IMR-90 (cell line): ENCODE measurements around the gene PEX14. TPM values are rescaled to one million over a fixed set of nuclear protein-coding genes. Genes with fewer than 3 reads are reported as not detected.

Experiments
- ATAC-seq: fragments of 200-7000 bp; cut with Tn5 transposase; 2 replicates; pipeline ENCODE4 v1.9.1; 2020; ENCODE audit warnings: low read depth, mild to moderate bottlenecking, moderate library complexity
- BruUV-seq: library from RNA; stranded (reverse); fragments of 400-500 nt; replicated peaks from 2 replicates; lab custom pipeline; 2021; lab: Mats Ljungman, UMichigan
- CTCF ChIA-PET: fragments of 300-600 bp; formaldehyde crosslinking; extraction: SDS; loops from one replicate; lab custom pipeline; 2021; ENCODE audit warnings: antibody characterized with exemption; lab: Yijun Ruan, JAX
- POLR2A ChIA-PET: fragments of 300-600 bp; sonication (Branson Sonifier 250); formaldehyde crosslinking; loops from one replicate; lab custom pipeline; 2022; ENCODE audit warnings: antibody characterized with exemption; ENCODE audit not compliant: unreplicated experiment; lab: Charles Lee
- DNase-seq: peaks from one replicate; pipeline ENCODE4 v3.0.0; 2013
- H2AFZ ChIP-seq: replicated peaks from 2 replicates; pipeline ENCODE3; 2013; ENCODE audit warnings: low read length, mild to moderate bottlenecking; ENCODE audit not compliant: poor library complexity
- H2AK5ac ChIP-seq: 2 replicates; pipeline ENCODE4 v1.6.1; 2013; ENCODE audit warnings: low read depth, low read length, inconsistent platforms
- H2AK9ac ChIP-seq: replicated peaks from 2 replicates; pipeline ENCODE3; 2013; ENCODE audit warnings: mild to moderate bottlenecking, low read depth, low read length, moderate library complexity; ENCODE audit not compliant: poor library complexity
- H2BK120ac ChIP-seq: 2 replicates; pipeline ENCODE4 v1.6.1; 2013; ENCODE audit warnings: low read depth, low read length, inconsistent platforms
- H2BK15ac ChIP-seq: 3 replicates; pipeline ENCODE4 v1.6.1; 2013; ENCODE audit warnings: low read depth, low read length, inconsistent platforms
- H2BK20ac ChIP-seq: 2 replicates; pipeline ENCODE4 v1.6.1; 2013; ENCODE audit warnings: low read depth, mild to moderate bottlenecking, inconsistent platforms, low read length, moderate library complexity
- H2BK5ac ChIP-seq: 2 replicates; pipeline ENCODE4 v1.6.1; 2013; ENCODE audit warnings: mild to moderate bottlenecking, low read depth, low read length, inconsistent platforms; ENCODE audit not compliant: poor library complexity, severe bottlenecking
- H3K14ac ChIP-seq: replicated peaks from 2 replicates; pipeline ENCODE4 v1.6.1; 2013; ENCODE audit warnings: low read depth, low read length, inconsistent platforms
- H3K18ac ChIP-seq: 2 replicates; pipeline ENCODE4 v1.6.1; 2013; ENCODE audit warnings: low read depth, low read length, control low read depth
- H3K23ac ChIP-seq: 2 replicates; pipeline ENCODE4 v1.6.1; 2013; ENCODE audit warnings: low read depth, low read length, inconsistent platforms
- H3K27ac ChIP-seq: 2 replicates; pipeline ENCODE4 v1.5.1; 2013; ENCODE audit warnings: mild to moderate bottlenecking, control low read depth, low read length; ENCODE audit not compliant: insufficient read depth
- H3K27me3 ChIP-seq: 2 replicates; pipeline ENCODE4 v1.6.1; 2013; ENCODE audit warnings: low read length; ENCODE audit not compliant: control insufficient read depth, insufficient read depth
- H3K36me3 ChIP-seq: 2 replicates; pipeline ENCODE4 v1.6.1; 2013; ENCODE audit warnings: low read length, mixed read lengths; ENCODE audit not compliant: control insufficient read depth, insufficient read depth
- H3K4ac ChIP-seq: 2 replicates; pipeline ENCODE4 v1.6.1; 2013; ENCODE audit warnings: low read depth, low read length, inconsistent platforms
- H3K4me1 ChIP-seq: 2 replicates; pipeline ENCODE4 v1.6.1; 2013; ENCODE audit warnings: low read length, mixed read lengths; ENCODE audit not compliant: control insufficient read depth, insufficient read depth
- H3K4me2 ChIP-seq: 2 replicates; pipeline ENCODE4 v1.6.1; 2013; ENCODE audit warnings: low read depth, mild to moderate bottlenecking, control low read depth, low read length, moderate library complexity
- H3K4me3 ChIP-seq: 2 replicates; pipeline ENCODE4 v1.5.1; 2013; ENCODE audit warnings: low read depth, mild to moderate bottlenecking, control low read depth, low read length, moderate library complexity; ENCODE audit not compliant: insufficient read depth
- H3K56ac ChIP-seq: 2 replicates; pipeline ENCODE4 v1.6.1; 2013; ENCODE audit warnings: low read length, inconsistent platforms; ENCODE audit not compliant: insufficient read depth; ENCODE audit errors: extremely low read depth
- H3K79me1 ChIP-seq, 2 experiments: 2 replicates each; pipeline ENCODE4 v1.6.1; 2013; ENCODE audit warnings: low read length in 2 of 2, inconsistent platforms in 1 of 2, low read depth in 1 of 2
- H3K9ac ChIP-seq: 2 replicates; pipeline ENCODE4 v1.6.1; 2013; ENCODE audit warnings: low read depth, low read length, control low read depth
- H3K9me1 ChIP-seq: 2 replicates; pipeline ENCODE4 v1.6.1; 2013; ENCODE audit warnings: low read length, inconsistent platforms; ENCODE audit not compliant: insufficient read depth
- H3K9me3 ChIP-seq: 2 replicates; pipeline ENCODE4 v1.6.1; 2013; ENCODE audit warnings: low read length; ENCODE audit not compliant: control insufficient read depth, insufficient read depth
- H4K20me1 ChIP-seq: 2 replicates; pipeline ENCODE4 v1.6.1; 2013; ENCODE audit warnings: low read length, inconsistent platforms; ENCODE audit not compliant: insufficient read depth
- H4K5ac ChIP-seq: 2 replicates; pipeline ENCODE4 v1.6.1; 2013; ENCODE audit warnings: mild to moderate bottlenecking, low read depth, low read length, control low read depth
- H4K8ac ChIP-seq, 2 experiments: 2 replicates each; pipeline ENCODE4 v1.6.1; 2013; ENCODE audit warnings: low read depth in 2 of 2, low read length in 2 of 2, control low read depth in 1 of 2, inconsistent platforms in 1 of 2
- H4K91ac ChIP-seq: 2 replicates; pipeline ENCODE4 v1.6.1; 2013; ENCODE audit warnings: low read depth, low read length, inconsistent platforms; ENCODE audit not compliant: insufficient read depth
- CEBPB ChIP-seq: IDR thresholded peaks from 2 replicates; pipeline ENCODE4 v1.6.1; 2012; ENCODE audit warnings: low read depth, low read length, improper control_type of control experiment
- CHD1 ChIP-seq: IDR thresholded peaks from 2 replicates; pipeline ENCODE4 v1.6.1; 2012; ENCODE audit warnings: low read depth, low read length, improper control_type of control experiment
- FOS ChIP-seq: fragments of 150-350 bp; IDR thresholded peaks from 2 replicates; pipeline ENCODE4 v1.6.1; 2016; ENCODE audit warnings: low read depth, low read length
- MAZ ChIP-seq: IDR thresholded peaks from 2 replicates; pipeline ENCODE4 v1.6.1; 2012; ENCODE audit warnings: low read depth, mild to moderate bottlenecking, low read length, improper control_type of control experiment, moderate library complexity, borderline replicate concordance
- MXI1 ChIP-seq: IDR thresholded peaks from 2 replicates; pipeline ENCODE4 v1.6.1; 2012; ENCODE audit warnings: low read depth, mild to moderate bottlenecking, low read length, moderate library complexity, borderline replicate concordance
- POLR2A ChIP-seq: IDR thresholded peaks from 2 replicates; pipeline ENCODE4 v1.6.1; 2012; ENCODE audit warnings: mild to moderate bottlenecking, low read depth, low read length
- RAD21 ChIP-seq: IDR thresholded peaks from 2 replicates; pipeline ENCODE4 v1.6.1; 2012; ENCODE audit warnings: low read length, improper control_type of control experiment
- RCOR1 ChIP-seq: IDR thresholded peaks from 2 replicates; pipeline ENCODE4 v1.6.1; 2012; ENCODE audit warnings: mild to moderate bottlenecking, low read length, improper control_type of control experiment; ENCODE audit not compliant: insufficient replicate concordance
- RFX5 ChIP-seq: IDR thresholded peaks from 2 replicates; pipeline ENCODE4 v1.8.0; 2012; ENCODE audit warnings: low read depth, mild to moderate bottlenecking, low read length, moderate library complexity
- SMC3 ChIP-seq: fragments of 150-350 bp; IDR thresholded peaks from 2 replicates; pipeline ENCODE4 v1.6.1; 2016; ENCODE audit warnings: low read depth, mild to moderate bottlenecking, antibody characterized with exemption, low read length, moderate library complexity
- WGBS, 2 experiments: methylation state at CpG; one replicate each; pipeline versions ENCODE4 v1.1.5 to v1.1.7; 2013; ENCODE audit warnings: missing lambda C conversion rate in 2 of 2; ENCODE audit not compliant: insufficient read length in 1 of 2; ENCODE audit errors: extremely low coverage in 2 of 2; 5-methylcytosine and 5-hydroxymethylcytosine counted together
- dilution Hi-C: fragments of 300-500 bp; cut with HindIII; formaldehyde crosslinking; loops from one replicate; pipeline ENCODE4 v1.14.3; 2018; ENCODE audit warnings: low sequenced_read_pairs; ENCODE audit not compliant: unreplicated experiment
- in situ Hi-C: fragments of 300-500 bp; cut with MboI; formaldehyde crosslinking; loops from 3 replicates; pipeline ENCODE4 v1.14.3; 2019; ENCODE audit warnings: low sequenced_read_pairs, inconsistent platforms, mixed read lengths
- intact Hi-C: fragments of 100-400 bp; cut with micrococcal nuclease; formaldehyde crosslinking; loops from 2 replicates; pipeline ENCODE4 v1.10.0; 2022
- polyA plus RNA-seq, 3 experiments: library from polyadenylated mRNA; depleted of rRNA; stranded (reverse); fragments of >200 nt; gene quantifications; 2 replicates each; pipeline ENCODE4 v1.2.3, GENCODE V29; 2012; ENCODE audit warnings: low replicate concordance in 1 of 3
- total RNA-seq: library from RNA; depleted of rRNA; stranded (reverse); fragments of >200 nt; gene quantifications from 2 replicates; pipeline ENCODE4 v1.2.3, GENCODE V29; 2012
- TF ChIP-seq, protein P1 (sequence below): fragments of 150-350 bp; IDR thresholded peaks from 2 replicates; pipeline ENCODE4 v1.6.1; 2016; ENCODE audit warnings: low read depth, mild to moderate bottlenecking, low read length, moderate library complexity, borderline replicate concordance
- TF ChIP-seq, protein P2 (sequence below): fragments of 150-350 bp; IDR thresholded peaks from 2 replicates; pipeline ENCODE4 v1.6.1; 2017; ENCODE audit warnings: mild to moderate bottlenecking, antibody characterized with exemption, low read length, low read depth
- TF ChIP-seq, protein P3 (sequence below): conservative IDR thresholded peaks from 2 replicates; pipeline ENCODE4 v1.5.1; 2012; ENCODE audit warnings: mild to moderate bottlenecking, low read depth, low read length, improper control_type of control experiment

The PEX14 gene
- total and polyA plus RNA-seq, 2 of the 4 experiments (the other 2 are of a cell fraction): 9.5 to 22.5 TPM

DNA sequence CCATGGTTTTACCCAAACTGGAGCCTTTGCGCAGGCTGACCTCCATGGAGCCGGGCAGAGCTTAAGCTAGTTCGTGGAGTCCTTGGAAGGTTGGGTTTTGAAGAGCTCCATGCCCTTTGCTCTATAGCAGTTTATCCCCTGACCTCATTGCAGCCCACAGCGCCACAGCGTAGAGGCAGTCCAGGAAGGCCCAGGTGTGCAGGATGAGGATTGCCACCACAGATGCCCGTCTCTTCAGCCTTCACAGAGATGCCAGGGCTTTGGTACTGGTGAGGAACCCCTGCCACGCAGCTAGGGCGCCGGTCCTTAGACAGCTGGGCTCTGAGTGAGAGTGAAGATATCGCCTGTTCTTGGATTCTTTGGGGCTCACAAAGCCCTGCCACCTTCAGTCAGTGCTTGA lies 138.6 kb downstream of the PEX14 start:
- DNase-seq: no peak
- Histone ChIP-seq H4K20me1 (peaks cover 7% of the 10 kb centered on the region; the same call in 1 of the 2 replicates), H3K9me1 (peaks cover 6% of the 10 kb centered on the region; the same call in 1 of the 2 replicates), H4K91ac (no peak overlapping the region), H3K36me3 (no peaks in the 10 kb centered on the region), H3K79me1 (peaks cover 12 to 15% of the 10 kb centered on the region in 2 experiments; a peak in 2 of 4 replicates), H3K4me3 (no peak overlapping the region), H3K27me3 (no peaks in the 10 kb centered on the region), H2AK5ac (no peak overlapping the region), H2BK20ac (no peak overlapping the region), H2AFZ (no peak overlapping the region), H3K27ac (no peak overlapping the region), H2BK120ac (no peak overlapping the region), H2BK15ac (no peak overlapping the region), H3K18ac (no peak overlapping the region), H3K56ac (no peak overlapping the region), H3K4me1 (no peaks in the 10 kb centered on the region), H3K4me2 (no peak overlapping the region), H2AK9ac (no peak overlapping the region), H3K9ac (no peak overlapping the region), H3K14ac (no peak overlapping the region), H3K23ac (no peak overlapping the region), H2BK5ac (no peak overlapping the region), H3K9me3 (no peaks in the 10 kb centered on the region), H4K5ac (no peak overlapping the region), H3K4ac (no peak overlapping the region), H4K8ac (no peak overlapping the region)
- in situ Hi-C loops: no loop called here
- POLR2A ChIA-PET: no interaction called here
- WGBS, 2 experiments: 100% methylated on average over 1 of the region's 10 CpGs; no CpG with 5 or more reads in 1 of the 2 experiments
- dilution Hi-C loops: no loop called here
- intact Hi-C loops: no loop called here
- no peak for TF ChIP-seq SMC3
- no peak for TF ChIP-seq FOS
- TF ChIP-seq CHD1: no peak
- TF ChIP-seq MXI1: no peak
- TF ChIP-seq MAZ: no peak
- no peak for TF ChIP-seq POLR2A
- no peak for TF ChIP-seq RCOR1
- TF ChIP-seq, protein P1, sequence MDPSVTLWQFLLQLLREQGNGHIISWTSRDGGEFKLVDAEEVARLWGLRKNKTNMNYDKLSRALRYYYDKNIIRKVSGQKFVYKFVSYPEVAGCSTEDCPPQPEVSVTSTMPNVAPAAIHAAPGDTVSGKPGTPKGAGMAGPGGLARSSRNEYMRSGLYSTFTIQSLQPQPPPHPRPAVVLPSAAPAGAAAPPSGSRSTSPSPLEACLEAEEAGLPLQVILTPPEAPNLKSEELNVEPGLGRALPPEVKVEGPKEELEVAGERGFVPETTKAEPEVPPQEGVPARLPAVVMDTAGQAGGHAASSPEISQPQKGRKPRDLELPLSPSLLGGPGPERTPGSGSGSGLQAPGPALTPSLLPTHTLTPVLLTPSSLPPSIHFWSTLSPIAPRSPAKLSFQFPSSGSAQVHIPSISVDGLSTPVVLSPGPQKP: no peak
- no peak for TF ChIP-seq RFX5
- TF ChIP-seq, protein P2, sequence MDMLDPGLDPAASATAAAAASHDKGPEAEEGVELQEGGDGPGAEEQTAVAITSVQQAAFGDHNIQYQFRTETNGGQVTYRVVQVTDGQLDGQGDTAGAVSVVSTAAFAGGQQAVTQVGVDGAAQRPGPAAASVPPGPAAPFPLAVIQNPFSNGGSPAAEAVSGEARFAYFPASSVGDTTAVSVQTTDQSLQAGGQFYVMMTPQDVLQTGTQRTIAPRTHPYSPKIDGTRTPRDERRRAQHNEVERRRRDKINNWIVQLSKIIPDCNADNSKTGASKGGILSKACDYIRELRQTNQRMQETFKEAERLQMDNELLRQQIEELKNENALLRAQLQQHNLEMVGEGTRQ: no peak
- TF ChIP-seq CEBPB: no peak
- TF ChIP-seq, protein P3, sequence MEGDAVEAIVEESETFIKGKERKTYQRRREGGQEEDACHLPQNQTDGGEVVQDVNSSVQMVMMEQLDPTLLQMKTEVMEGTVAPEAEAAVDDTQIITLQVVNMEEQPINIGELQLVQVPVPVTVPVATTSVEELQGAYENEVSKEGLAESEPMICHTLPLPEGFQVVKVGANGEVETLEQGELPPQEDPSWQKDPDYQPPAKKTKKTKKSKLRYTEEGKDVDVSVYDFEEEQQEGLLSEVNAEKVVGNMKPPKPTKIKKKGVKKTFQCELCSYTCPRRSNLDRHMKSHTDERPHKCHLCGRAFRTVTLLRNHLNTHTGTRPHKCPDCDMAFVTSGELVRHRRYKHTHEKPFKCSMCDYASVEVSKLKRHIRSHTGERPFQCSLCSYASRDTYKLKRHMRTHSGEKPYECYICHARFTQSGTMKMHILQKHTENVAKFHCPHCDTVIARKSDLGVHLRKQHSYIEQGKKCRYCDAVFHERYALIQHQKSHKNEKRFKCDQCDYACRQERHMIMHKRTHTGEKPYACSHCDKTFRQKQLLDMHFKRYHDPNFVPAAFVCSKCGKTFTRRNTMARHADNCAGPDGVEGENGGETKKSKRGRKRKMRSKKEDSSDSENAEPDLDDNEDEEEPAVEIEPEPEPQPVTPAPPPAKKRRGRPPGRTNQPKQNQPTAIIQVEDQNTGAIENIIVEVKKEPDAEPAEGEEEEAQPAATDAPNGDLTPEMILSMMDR: no peak
- no peak for TF ChIP-seq RAD21
- CTCF ChIA-PET: no interaction called here
- no peak for ATAC-seq
- no TSS peak for BruUV-seq
